Endothelial cell of umbilical vein (primary cell): ENCODE data around the gene CDH20. TPM values are rescaled to one million over a fixed set of nuclear protein-coding genes. Genes with fewer than 3 reads are reported as not detected.

Source experiments
- BruUV-seq: library from RNA; stranded (reverse); fragments of 400-500 nt; replicated peaks from 2 replicates; lab custom pipeline; 2021; lab: Mats Ljungman, UMichigan
- CTCF ChIA-PET: fragments of 300-600, 350-600 bp; sonication (Branson Sonifier 250); formaldehyde crosslinking; loops from one replicate; lab custom pipeline; 2021; ENCODE audit warnings: antibody characterized with exemption, inconsistent platforms; lab: Charles Lee
- POLR2A ChIA-PET: fragments of 300-600, 350-600 bp; sonication (Branson Sonifier 250); formaldehyde crosslinking; loops from one replicate; lab custom pipeline; 2021; ENCODE audit warnings: antibody characterized with exemption, inconsistent platforms; lab: Charles Lee
- DNase-seq: peaks from one replicate; pipeline ENCODE4 v3.0.0-alpha.2; 2011; ENCODE audit warnings: low read depth, low spot score
- FAIRE-seq: peaks from 2 replicates; lab custom pipeline; 2011; peaks lifted over from hg19 to GRCh38; lab: Jason Lieb, UNC
- H2AFZ ChIP-seq: 2 replicates; pipeline ENCODE4 v1.6.0; 2012; ENCODE audit warnings: low read depth, low read length, control low read depth, inconsistent platforms
- H3K27ac ChIP-seq: 2 replicates; pipeline ENCODE4 v1.5.1; 2011; ENCODE audit warnings: low read depth, mild to moderate bottlenecking, control low read depth, low read length, moderate library complexity; ENCODE audit not compliant: insufficient read depth
- H3K27me3 ChIP-seq, 2 experiments: 2 replicates each; pipeline versions ENCODE4 v1.6.0 to v1.6.1; 2011; ENCODE audit warnings: low read length in 2 of 2, mixed read lengths in 1 of 2; ENCODE audit not compliant: control insufficient read depth in 2 of 2, insufficient read depth in 2 of 2
- H3K36me3 ChIP-seq, 2 experiments: 2 replicates in 1 of 2; 3 replicates in 1 of 2; pipeline ENCODE4 v1.5.1; 2011; ENCODE audit warnings: low read length in 2 of 2, mild to moderate bottlenecking in 1 of 2, moderate library complexity in 1 of 2; ENCODE audit not compliant: control insufficient read depth in 2 of 2, insufficient read depth in 2 of 2; ENCODE audit errors: extremely low read depth in 1 of 2
- H3K4me1 ChIP-seq: 3 replicates; pipeline ENCODE4 v1.5.1; 2011; ENCODE audit warnings: mild to moderate bottlenecking, low read length; ENCODE audit not compliant: control insufficient read depth, insufficient read depth; ENCODE audit errors: extremely low read depth
- H3K4me2 ChIP-seq: 2 replicates; pipeline ENCODE4 v1.6.1; 2011; ENCODE audit warnings: low read length, control low read depth, mixed read lengths; ENCODE audit not compliant: insufficient read depth
- H3K4me3 ChIP-seq, 3 experiments: fragments of 200-600 bp in 1 of 3; sonication (generic), shearing (Covaris generic) in 1 of 3; replicated peaks in 1 of 3; 2 replicates each; pipeline ENCODE4 v1.5.1; 2011 to 2016; ENCODE audit warnings: control low read depth in 3 of 3, low read length in 3 of 3, mild to moderate bottlenecking in 2 of 3, inconsistent platforms in 1 of 3, low read depth in 1 of 3, moderate library complexity in 1 of 3; ENCODE audit not compliant: insufficient read depth in 1 of 3
- H3K79me2 ChIP-seq: 2 replicates; pipeline ENCODE4 v1.6.0; 2012; ENCODE audit warnings: low read length, inconsistent platforms; ENCODE audit not compliant: control insufficient read depth, insufficient read depth
- H3K9ac ChIP-seq: replicated peaks from 2 replicates; pipeline ENCODE3; 2011; ENCODE audit warnings: low read length, control low read depth; ENCODE audit not compliant: insufficient read depth; ENCODE audit errors: extremely low read depth
- H3K9me1 ChIP-seq: replicated peaks from 3 replicates; pipeline ENCODE4 v1.6.0; 2011; ENCODE audit warnings: mild to moderate bottlenecking, low read length; ENCODE audit not compliant: control insufficient read depth, insufficient read depth; ENCODE audit errors: extremely low read depth
- H3K9me3 ChIP-seq: replicated peaks from 2 replicates; pipeline ENCODE4 v1.5.1; 2012; ENCODE audit warnings: low read length, inconsistent platforms; ENCODE audit not compliant: control insufficient read depth, insufficient read depth
- H4K20me1 ChIP-seq: replicated peaks from 2 replicates; pipeline ENCODE3; 2011; ENCODE audit warnings: mild to moderate bottlenecking, low read length; ENCODE audit not compliant: control insufficient read depth, insufficient read depth; ENCODE audit errors: extremely low read depth
- EZH2 ChIP-seq: IDR thresholded peaks from 2 replicates; pipeline ENCODE4 v1.6.1; 2012; ENCODE audit warnings: borderline replicate concordance, low read depth, mild to moderate bottlenecking, moderate library complexity, low read length, inconsistent platforms; ENCODE audit not compliant: severe bottlenecking
- JUN ChIP-seq: IDR thresholded peaks from 2 replicates; pipeline ENCODE4 v1.6.1; 2011; ENCODE audit warnings: borderline replicate concordance, low read depth; ENCODE audit not compliant: insufficient read length, insufficient read depth
- MYC ChIP-seq: IDR thresholded peaks from one replicate; pipeline ENCODE4 v1.6.1; 2011; ENCODE audit warnings: mild to moderate bottlenecking, low read depth, low read length
- POLR2A ChIP-seq: IDR thresholded peaks from 2 replicates; pipeline ENCODE4 v1.6.1; 2012; ENCODE audit warnings: low read depth, mild to moderate bottlenecking, control low read depth, low read length
- POLR2AphosphoS5 ChIP-seq: IDR thresholded peaks from 2 replicates; pipeline ENCODE4 v1.6.1; 2012; ENCODE audit warnings: low read depth, mild to moderate bottlenecking, control low read depth, low read length, moderate library complexity; ENCODE audit not compliant: insufficient read depth
- dilution Hi-C: fragments of 300-500 bp; cut with MboI; formaldehyde crosslinking; loops from one replicate; pipeline ENCODE4 v1.15.0; 2019; ENCODE audit warnings: low sequenced_read_pairs; ENCODE audit not compliant: extremely low pct_ligation_motif_present
- intact Hi-C: fragments of 100-400 bp; cut with micrococcal nuclease; formaldehyde crosslinking; loops from one replicate; pipeline ENCODE4 v1.10.0; 2022
- polyA plus RNA-seq, 4 experiments: library from polyadenylated mRNA; depleted of rRNA in 3 of 4; stranded (reverse) in 3 of 4; unstranded in 1 of 4; fragments of >200 nt; gene quantifications; 2 replicates each; pipeline versions ENCODE4 v1.2.1 to v1.2.3, GENCODE V29; 2011 to 2012; ENCODE audit warnings: missing spikeins in 1 of 4
- total RNA-seq: library from RNA; stranded (reverse); gene quantifications from 2 replicates; pipeline ENCODE4 v1.2.3, GENCODE V29; 2021

Gene CDH20
- total and polyA plus RNA-seq, 2 donors (not counting 3 experiments of a cell fraction or from before 2014, with no cell fraction given): not detected

DNA sequence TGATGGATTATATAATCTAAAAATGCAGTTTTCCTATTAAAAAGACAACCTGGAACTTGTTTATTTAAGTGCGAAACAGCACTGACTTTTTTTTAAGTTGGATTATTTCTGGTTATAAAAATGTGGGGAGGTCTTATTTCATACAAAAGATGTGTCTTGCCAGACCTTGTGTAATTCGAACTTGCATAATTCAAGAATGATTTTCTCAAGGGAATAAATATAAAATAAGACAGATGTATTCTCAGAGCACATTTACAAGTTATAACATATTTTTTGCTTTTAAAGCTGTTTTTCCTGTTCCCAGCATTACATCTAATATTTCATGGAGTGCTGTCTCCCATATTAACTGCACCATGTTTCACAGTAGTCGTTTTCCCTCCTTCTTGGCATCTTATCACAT is 263.1 kb downstream of the CDH20 start:
- no peaks in the 10 kb centered on the region for H3K9me3 ChIP-seq
- no peaks in the 10 kb centered on the region for H3K36me3 ChIP-seq
- ChIA-PET CTCF (interaction anchor here (0.6 to 2.3 kb wide), 4 partner anchors 14 to 94 kb away, joined by 3 to 12 read pairs (median 4); no protein-coding TSS in a partner anchor), POLR2A (no interaction called here)
- peak overlapping the region; percentile 96 for H3K4me2 ChIP-seq
- peaks cover 17% of the 10 kb centered on the region for H3K4me1 ChIP-seq
- dilution Hi-C loops: no loop called here
- H3K9ac ChIP-seq: peak overlapping the region; percentile 55
- no peak for FAIRE-seq
- no peaks in the 10 kb centered on the region for H3K9me1 ChIP-seq
- H3K27me3 ChIP-seq: no peaks in the 10 kb centered on the region
- peak overlapping the region; percentile 86 for H2AFZ ChIP-seq
- no peak for TF ChIP-seq EZH2
- TF ChIP-seq POLR2A: no peak
- no peak for TF ChIP-seq JUN
- TF ChIP-seq POLR2AphosphoS5: no peak
- no peaks in the 10 kb centered on the region for H4K20me1 ChIP-seq
- intact Hi-C loops: no loop called here
- H3K4me3 ChIP-seq: peak overlapping the region in 1 of 3 experiments; percentile 13
- H3K27ac ChIP-seq: no peak overlapping the region
- H3K79me2 ChIP-seq: no peaks in the 10 kb centered on the region
- BruUV-seq: no TSS peak
- no peak for DNase-seq

- no peak for TF ChIP-seq MYC
- no peak for TF ChIP-seq POLR2A
- dilution Hi-C loops: no loop called here
- H3K79me2 ChIP-seq: no peaks in the 10 kb centered on the region
- intact Hi-C loops: no loop called here
- H4K20me1 ChIP-seq: no peaks in the 10 kb centered on the region
- POLR2A ChIA-PET: no interaction called here
- H3K4me3 ChIP-seq: no peak overlapping the region
- peaks cover 24% of the 10 kb centered on the region for H3K4me1 ChIP-seq
- H3K27ac ChIP-seq: no peak overlapping the region
- BruUV-seq: no TSS peak
- no peaks in the 10 kb centered on the region for H3K27me3 ChIP-seq
- H3K9me3 ChIP-seq: no peaks in the 10 kb centered on the region
- FAIRE-seq: no peak
- DNase-seq: no peak
- no peak overlapping the region for H3K4me2 ChIP-seq
- CTCF ChIA-PET: interaction anchor here (2.3 kb wide), 1 partner anchor 15 kb away, joined by 12 read pairs; no protein-coding TSS in a partner anchor
- H3K9ac ChIP-seq: no peak overlapping the region
- no peak overlapping the region for H2AFZ ChIP-seq
- H3K36me3 ChIP-seq: no peaks in the 10 kb centered on the region
- H3K9me1 ChIP-seq: no peaks in the 10 kb centered on the region
These were observed 264.1 kb downstream of the CDH20 start for GRCh38 chr18:61597316-61597715.
